PC-3 (cell line): Measurements from ENCODE around the gene KANSL1L.

Experiments used
- EZH2 ChIP-seq: fragments of 300-600 bp; sonication (generic); IDR thresholded peaks from one replicate; pipeline ENCODE4 v1.6.1; 2017; ENCODE audit warnings: antibody characterized with exemption, mild to moderate bottlenecking, low read length; ENCODE audit not compliant: unreplicated experiment
- EZH2phosphoT487 ChIP-seq: fragments of 300-600 bp; sonication (generic); IDR thresholded peaks from 2 replicates; pipeline ENCODE4 v1.6.1; 2018; ENCODE audit warnings: mild to moderate bottlenecking, antibody characterized with exemption, low read length, borderline replicate concordance
- TF ChIP-seq, protein P1 (sequence below): fragments of 300-600 bp; sonication (generic); conservative IDR thresholded peaks from 2 replicates; pipeline ENCODE4 v1.5.1; 2017; ENCODE audit warnings: antibody characterized with exemption, low read depth, mild to moderate bottlenecking, low read length

DNA sequence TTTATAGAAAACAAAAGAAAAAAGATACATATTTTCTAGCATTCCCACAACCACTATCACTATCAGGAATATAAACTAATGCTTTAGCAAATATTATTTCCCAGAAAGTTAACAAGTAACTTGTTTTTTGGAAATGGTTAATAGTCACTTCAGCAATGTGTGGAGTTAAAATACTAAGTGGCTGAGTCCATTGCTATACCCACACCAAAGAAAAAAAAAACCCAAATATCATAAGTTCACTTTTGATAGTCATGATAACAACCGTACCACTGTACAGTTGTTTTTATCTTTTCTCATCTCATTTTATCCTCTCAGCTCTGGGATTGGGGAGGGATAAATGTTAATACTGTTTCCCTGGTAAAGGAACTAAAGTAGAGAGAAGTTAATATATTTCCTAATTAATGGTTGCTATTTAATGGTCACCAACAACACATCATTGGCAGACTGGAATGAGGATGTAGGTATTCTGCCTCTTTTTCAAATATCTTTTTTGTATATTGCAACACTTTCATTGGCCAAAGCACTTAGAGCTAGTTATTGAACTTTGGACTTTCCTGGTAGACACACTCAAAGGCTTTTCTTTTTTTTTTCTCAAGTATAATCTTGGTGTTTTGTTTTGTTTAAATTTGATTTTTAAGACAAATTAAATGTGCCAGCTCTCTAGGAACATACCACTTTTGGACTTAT, 18.4 kb upstream of the KANSL1L start:
- TF ChIP-seq, protein P1, sequence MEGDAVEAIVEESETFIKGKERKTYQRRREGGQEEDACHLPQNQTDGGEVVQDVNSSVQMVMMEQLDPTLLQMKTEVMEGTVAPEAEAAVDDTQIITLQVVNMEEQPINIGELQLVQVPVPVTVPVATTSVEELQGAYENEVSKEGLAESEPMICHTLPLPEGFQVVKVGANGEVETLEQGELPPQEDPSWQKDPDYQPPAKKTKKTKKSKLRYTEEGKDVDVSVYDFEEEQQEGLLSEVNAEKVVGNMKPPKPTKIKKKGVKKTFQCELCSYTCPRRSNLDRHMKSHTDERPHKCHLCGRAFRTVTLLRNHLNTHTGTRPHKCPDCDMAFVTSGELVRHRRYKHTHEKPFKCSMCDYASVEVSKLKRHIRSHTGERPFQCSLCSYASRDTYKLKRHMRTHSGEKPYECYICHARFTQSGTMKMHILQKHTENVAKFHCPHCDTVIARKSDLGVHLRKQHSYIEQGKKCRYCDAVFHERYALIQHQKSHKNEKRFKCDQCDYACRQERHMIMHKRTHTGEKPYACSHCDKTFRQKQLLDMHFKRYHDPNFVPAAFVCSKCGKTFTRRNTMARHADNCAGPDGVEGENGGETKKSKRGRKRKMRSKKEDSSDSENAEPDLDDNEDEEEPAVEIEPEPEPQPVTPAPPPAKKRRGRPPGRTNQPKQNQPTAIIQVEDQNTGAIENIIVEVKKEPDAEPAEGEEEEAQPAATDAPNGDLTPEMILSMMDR: no peak
- TF ChIP-seq EZH2 (no peak), EZH2phosphoT487 (no peak)
